K562 (cell line): ENCODE data around the gene FLVCR2. TPM values are rescaled to one million over a fixed set of nuclear protein-coding genes. Genes with fewer than 3 reads are reported as not detected.
A peak's percentile ranks its signal among the peaks of the same experiment; 100 is the strongest.

Experiments used
- CBFA2T2 ChIP-seq: fragments of 450-650 bp; conservative IDR thresholded peaks from 2 replicates; pipeline ENCODE4 v1.6.1; 2017; ENCODE audit warnings: mild to moderate bottlenecking
- CLOCK ChIP-seq: fragments of 250-450 bp; sonication (Bioruptor Pico); IDR thresholded peaks from 2 replicates; pipeline ENCODE4 v1.4.0; 2020; ENCODE audit warnings: mild to moderate bottlenecking, moderate library complexity, borderline replicate concordance
- CXXC5 ChIP-seq: fragments of 250-450 bp; sonication (Bioruptor Pico); IDR thresholded peaks from 2 replicates; pipeline ENCODE4 v1.8.0; 2022; ENCODE audit warnings: inconsistent platforms, mild to moderate bottlenecking, moderate library complexity
- DMBX1 ChIP-seq: fragments of 250-450 bp; sonication (Bioruptor Pico); IDR thresholded peaks from 2 replicates; pipeline ENCODE4 v1.8.0; 2022; ENCODE audit warnings: inconsistent platforms, mild to moderate bottlenecking, moderate library complexity, borderline replicate concordance
- EP300 ChIP-seq: IDR thresholded peaks from 2 replicates; pipeline ENCODE4 v1.6.1; 2012; ENCODE audit warnings: low read length, improper control_type of control experiment
- EP400 ChIP-seq: fragments of 450-650 bp; IDR thresholded peaks from 2 replicates; pipeline ENCODE4 v1.6.1; 2017; ENCODE audit warnings: antibody characterized with exemption, mild to moderate bottlenecking, moderate library complexity
- JUND ChIP-seq, 2 experiments: IDR thresholded peaks; 2 replicates in 1 of 2; 3 replicates in 1 of 2; pipeline ENCODE4 v1.6.1; 2011; ENCODE audit warnings: borderline replicate concordance in 2 of 2, low read depth in 2 of 2, low read length in 2 of 2, improper control_type of control experiment in 1 of 2, missing biosample characterization in 1 of 2, missing genetic modification characterization in 1 of 2, missing genetic modification reagents in 1 of 2
- POLR3A ChIP-seq: IDR thresholded peaks from 2 replicates; pipeline ENCODE4 v1.6.1; 2011; ENCODE audit warnings: borderline replicate concordance, mild to moderate bottlenecking, moderate library complexity; ENCODE audit not compliant: insufficient read length, insufficient read depth; ENCODE audit errors: extremely low read depth
- PYGO2 ChIP-seq: fragments of 450-650 bp; IDR thresholded peaks from 2 replicates; pipeline ENCODE4 v1.6.1; 2016; ENCODE audit warnings: mild to moderate bottlenecking, missing genetic modification characterization, moderate library complexity, missing compliant biosample characterization
- RAD21 ChIP-seq, 2 experiments: fragments of 250-450 bp in 1 of 2; fragments of 450-650 bp in 1 of 2; sonication (Bioruptor Pico) in 1 of 2; formaldehyde crosslinking in 1 of 2; IDR thresholded peaks in 1 of 2; conservative IDR thresholded peaks in 1 of 2; 2 replicates each; pipeline versions ENCODE4 v1.4.0 to v1.8.0; 2020 to 2022; ENCODE audit warnings: mild to moderate bottlenecking in 2 of 2, moderate library complexity in 1 of 2
- RBBP5 ChIP-seq: fragments of 200-600 bp; sonication (generic); IDR thresholded peaks from 2 replicates; pipeline ENCODE4 v1.6.1; 2012; ENCODE audit warnings: borderline replicate concordance, mild to moderate bottlenecking, low read length, control low read depth, inconsistent platforms; ENCODE audit not compliant: insufficient read depth, poor library complexity, severe bottlenecking
- RBM15 ChIP-seq: fragments of 200-400 bp; formaldehyde crosslinking; IDR thresholded peaks from 2 replicates; pipeline ENCODE4 v1.6.1; 2018; ENCODE audit warnings: mild to moderate bottlenecking, low read length, moderate library complexity; ENCODE audit not compliant: insufficient read depth
- RFX1 ChIP-seq: fragments of 450-650 bp; IDR thresholded peaks from 2 replicates; pipeline ENCODE4 v1.6.1; 2016; ENCODE audit warnings: mild to moderate bottlenecking, moderate library complexity
- ZBTB2 ChIP-seq: fragments of 450-650 bp; IDR thresholded peaks from 2 replicates; pipeline ENCODE4 v1.6.1; 2016; ENCODE audit warnings: antibody characterized with exemption
- ZNF740 ChIP-seq, 3 experiments: fragments of 200-800 bp in 1 of 3; sonication (Bioruptor generic) in 1 of 3; sonication (generic) in 1 of 3; formaldehyde crosslinking in 1 of 3; IDR thresholded peaks; 2 replicates each; pipeline versions ENCODE4 v1.6.1 to v1.8.0; 2016 to 2022; ENCODE audit warnings: mild to moderate bottlenecking in 2 of 3, missing compliant biosample characterization in 2 of 3, missing genetic modification characterization in 2 of 3, missing genetic modification reagents in 1 of 3
- polyA plus RNA-seq, 8 experiments: library from polyadenylated mRNA; depleted of rRNA in 4 of 8; stranded (reverse) in 5 of 8; unstranded in 3 of 8; fragments of >200 nt; fragmentation: Nextera tagmentation in 2 of 8; fragmentation: Illumina TruSeq in 1 of 8; extraction: Ambion mirVana in 2 of 8; extraction: Trizol in 1 of 8; gene quantifications; 2 replicates each; pipeline versions ENCODE4 v1.2.1 to v1.2.3, GENCODE V29; 2011 to 2014; ENCODE audit warnings: inconsistent platforms in 1 of 8, missing spikeins in 1 of 8
- total RNA-seq, 7 experiments: library from RNA; depleted of rRNA in 6 of 7; stranded (reverse); fragments of >200 nt in 6 of 7; fragmentation: Illumina TruSeq in 2 of 7; extraction: Trizol in 2 of 7; gene quantifications; 2 replicates each; pipeline versions ENCODE4 v1.2.1 to v1.2.3, GENCODE V29; 2011 to 2021; ENCODE audit warnings: low replicate concordance in 1 of 7
- TF ChIP-seq, protein P1 (sequence below): sonication (generic); formaldehyde crosslinking; IDR thresholded peaks from 2 replicates; pipeline ENCODE4 v1.8.0; 2022; ENCODE audit warnings: mild to moderate bottlenecking, missing genetic modification reagents
- TF ChIP-seq, protein P2 (sequence below), 2 experiments: fragments of 450-650 bp in 1 of 2; sonication (generic) in 1 of 2; formaldehyde crosslinking in 1 of 2; IDR thresholded peaks in 1 of 2; conservative IDR thresholded peaks in 1 of 2; 2 replicates each; pipeline versions ENCODE4 v1.6.1 to v1.8.1; 2016 to 2023; ENCODE audit warnings: mild to moderate bottlenecking in 2 of 2, moderate library complexity in 2 of 2, inconsistent platforms in 1 of 2, missing genetic modification reagents in 1 of 2

The FLVCR2 gene
- total and polyA plus RNA-seq, 9 of the 15 experiments (the other 6 are each of a cell fraction or from before 2014, with no cell fraction given), result 1.5 TPM; not detected in 8

DNA sequence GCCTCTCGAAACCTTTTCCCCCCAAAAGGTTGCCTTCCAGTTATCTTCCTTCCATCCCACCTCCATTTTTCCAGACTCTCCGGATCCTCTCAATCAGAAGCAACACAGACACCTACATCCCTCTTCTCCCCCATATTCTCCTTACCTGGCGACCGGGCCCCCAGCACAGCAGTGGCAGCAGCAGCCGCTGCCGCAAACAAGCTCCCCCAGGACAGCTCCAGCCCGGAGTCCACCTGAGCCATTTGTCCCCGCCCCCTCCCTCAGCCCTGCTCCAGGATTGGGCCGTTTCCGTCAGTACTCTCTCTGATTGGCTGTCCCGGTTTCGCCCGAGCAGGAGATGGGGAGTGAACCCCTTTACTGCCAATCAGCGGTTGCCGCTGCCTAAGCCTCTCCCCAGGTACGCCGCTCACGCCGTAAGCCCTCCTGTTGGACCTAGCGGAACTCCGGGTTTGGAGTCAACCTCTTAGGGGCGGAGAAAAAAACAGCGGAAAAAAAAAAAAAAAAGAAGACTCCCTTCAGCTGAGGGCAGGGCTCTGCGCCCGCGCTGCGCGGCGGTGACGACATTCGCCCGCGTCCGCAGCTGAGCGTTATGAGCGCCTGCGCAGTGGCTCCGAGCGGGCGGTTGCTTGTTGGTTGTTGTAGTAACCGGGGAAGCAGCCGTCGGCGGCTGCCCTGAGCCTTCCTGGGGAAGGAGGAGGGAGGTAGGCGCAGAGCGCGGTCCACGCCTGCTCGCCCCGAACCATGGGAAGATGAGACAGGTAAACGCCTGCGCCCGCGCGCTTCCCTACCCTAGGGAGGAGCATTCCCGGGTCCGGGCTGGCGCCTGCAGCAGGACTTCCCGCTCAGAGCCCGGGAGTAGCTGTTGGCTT lies 82.4 kb downstream of the FLVCR2 start, which contains the start of the genes ERG28 and TTLL5 (continued):
- TF ChIP-seq, protein P1, sequence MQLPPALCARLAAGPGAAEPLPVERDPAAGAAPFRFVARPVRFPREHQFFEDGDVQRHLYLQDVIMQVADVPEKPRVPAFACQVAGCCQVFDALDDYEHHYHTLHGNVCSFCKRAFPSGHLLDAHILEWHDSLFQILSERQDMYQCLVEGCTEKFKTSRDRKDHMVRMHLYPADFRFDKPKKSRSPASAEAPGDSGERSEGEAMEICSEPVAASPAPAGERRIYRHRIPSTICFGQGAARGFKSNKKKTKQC (CRISPR knock-in tag), result 0 out of 2 replicates have a peak, but pooled peaks have one; percentile 30
- no peak for TF ChIP-seq RBM15
- TF ChIP-seq JUND (IDR thresholded peaks at IDR 0.05; ENCODE audit: borderline replicate concordance, low read depth, low read length), result peak; percentile 35; the same call in 1 of the 2 replicates
- TF ChIP-seq JUND (tag; IDR thresholded peaks at IDR 0.05; ENCODE audit: borderline replicate concordance, low read depth, low read length), result no peak
- TF ChIP-seq DMBX1 (CRISPR knock-in tag), result no peak
- peak; percentile 90 for TF ChIP-seq CXXC5 (CRISPR knock-in tag)
- no peak for TF ChIP-seq CLOCK (CRISPR knock-in tag)
- peak; percentile 53 for TF ChIP-seq RBBP5
- no peak for TF ChIP-seq ZNF740 (CRISPR knock-in tag; IDR thresholded peaks at IDR 0.05)
- no peak for TF ChIP-seq ZNF740 (tag; IDR thresholded peaks at IDR 0.05)
- peak; percentile 88 for TF ChIP-seq RFX1
- no peak for TF ChIP-seq PYGO2
- TF ChIP-seq POLR3A, result no peak
- no peak for TF ChIP-seq CBFA2T2
- no peak for TF ChIP-seq RAD21 (CRISPR knock-in tag; conservative IDR thresholded peaks at IDR 0.05 in 1 of 2, IDR thresholded peaks at IDR 0.05 in 1 of 2)
- peak; percentile 74; the same call in 1 of the 2 replicates for TF ChIP-seq ZBTB2
- peak; percentile 36; the same call in 1 of the 2 replicates for TF ChIP-seq EP300
- TF ChIP-seq, protein P2, sequence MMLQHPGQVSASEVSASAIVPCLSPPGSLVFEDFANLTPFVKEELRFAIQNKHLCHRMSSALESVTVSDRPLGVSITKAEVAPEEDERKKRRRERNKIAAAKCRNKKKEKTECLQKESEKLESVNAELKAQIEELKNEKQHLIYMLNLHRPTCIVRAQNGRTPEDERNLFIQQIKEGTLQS (IDR thresholded peaks at IDR 0.05), result peak; percentile 56; the same call in 1 of the 2 replicates
- TF ChIP-seq, protein P2 (CRISPR knock-in tag; conservative IDR thresholded peaks at IDR 0.05), result no peak
- peak; percentile 1; the same call in 1 of the 2 replicates for TF ChIP-seq EP400
